ENCODE results near the gene PLSCR3.

- TF ChIP-seq CTCF (IDR thresholded peaks at IDR 0.05) (no peak), EZH2 (IDR thresholded peaks at IDR 0.05) (no peak)
These were observed 21.5 kb upstream of the PLSCR3 start for GRCh38 chr17:7415784-7416183.

Measured in neural progenitor cell (in vitro differentiated cells).